GM18498 (cell line): ENCODE measurements around the gene SMARCD3.

ENCODE experiments used
- ATAC-seq: cut with Tn5 transposase; IDR thresholded peaks from one replicate; pipeline ENCODE4 v1.9.1; 2021; ENCODE audit warnings: mild to moderate bottlenecking, moderate library complexity; ENCODE audit not compliant: unreplicated experiment

The SMARCD3 gene

GRCh38 chr7:151213826-151214225, 34.7 kb downstream of the SMARCD3 start:
- ATAC-seq: no peak

- ATAC-seq: no peak
These were observed 35.9 kb downstream of the SMARCD3 start for GRCh38 chr7:151212626-151213025.

GRCh38 chr7:151211155-151211772, 37.2 kb downstream of the SMARCD3 start:
- no peak for ATAC-seq

- no peak for ATAC-seq
These were observed 38.2 kb downstream of the SMARCD3 start, which contains the start of gene H2BK1 for GRCh38 chr7:151210087-151210854. Gene H2BK1 (minus strand): TSS chr7:151210488. CDS start chr7:151210318, 170 bp downstream.

GRCh38 chr7:151209588-151209987, 38.9 kb downstream of the SMARCD3 start:
- ATAC-seq: no peak

- no peak for ATAC-seq
These were observed 40.1 kb downstream of the SMARCD3 start for GRCh38 chr7:151208253-151208862.

- ATAC-seq: no peak
These were observed 40.7 kb downstream of the SMARCD3 start for GRCh38 chr7:151207804-151208203.

GRCh38 chr7:151207315-151207714, 41.2 kb downstream of the SMARCD3 start:
- ATAC-seq: no peak

- ATAC-seq: no peak
These were observed 41.6 kb downstream of the SMARCD3 start for GRCh38 chr7:151206914-151207313.

- no peak for ATAC-seq
These were observed 42.8 kb downstream of the SMARCD3 start for GRCh38 chr7:151205730-151206129.

GRCh38 chr7:151204383-151205032, 44.0 kb downstream of the SMARCD3 start:
- ATAC-seq: no peak

- ATAC-seq: no peak
These were observed 45.7 kb downstream of the SMARCD3 start for GRCh38 chr7:151202836-151203235.

GRCh38 chr7:151201751-151202150, 46.7 kb downstream of the SMARCD3 start:
- ATAC-seq: no peak

- ATAC-seq: no peak
These were observed 47.1 kb downstream of the SMARCD3 start for GRCh38 chr7:151201344-151201743.

- ATAC-seq: no peak
These were observed 49.3 kb downstream of the SMARCD3 start for GRCh38 chr7:151198945-151199848.

GRCh38 chr7:151197932-151198331, 50.6 kb downstream of the SMARCD3 start:
- ATAC-seq: no peak

GRCh38 chr7:151195616-151196450, 52.7 kb downstream of the SMARCD3 start:
- no peak for ATAC-seq

- no peak for ATAC-seq
These were observed 54.3 kb downstream of the SMARCD3 start for GRCh38 chr7:151194188-151194587.

- no peak for ATAC-seq
These were observed 55.1 kb downstream of the SMARCD3 start for GRCh38 chr7:151193203-151193978.
